ENCODE data around the gene KCNJ6.

KCNJ6 gene

GRCh38 chr21:37899146-37899545 is 17.1 kb downstream of the KCNJ6 start:
- Histone ChIP-seq H3K4me1 (ENCODE audit: insufficient read depth, low read length, severe bottlenecking) (no peaks in the 10 kb centered on the region), H3K27ac (ENCODE audit: low read depth, low read length, poor library complexity, severe bottlenecking) (no peak overlapping the region), H3K27me3 (ENCODE audit: insufficient read depth, low read length) (no peaks in the 10 kb centered on the region), H3K9ac (ENCODE audit: low read length) (no peak overlapping the region), H3K9me2 (ENCODE audit: low read depth, low read length) (no peaks in the 10 kb centered on the region), H3K79me2 (ENCODE audit: insufficient read depth, low read length) (no peaks in the 10 kb centered on the region), H3K4me2 (ENCODE audit: low read length) (no peak overlapping the region), H3K4me3 (ENCODE audit: low read depth, low read length, poor library complexity, severe bottlenecking) (no peak overlapping the region), H2AFZ (ENCODE audit: low read length) (no peak overlapping the region), H4K20me1 (ENCODE audit: insufficient read depth, low read length) (no peaks in the 10 kb centered on the region), H3K9me3 (ENCODE audit: low read length) (no peaks in the 10 kb centered on the region), H3F3A (ENCODE audit: insufficient read depth, low read length) (no peaks in the 10 kb centered on the region), H3K36me3 (ENCODE audit: insufficient read depth, low read length) (no peaks in the 10 kb centered on the region)
- no peak for TF ChIP-seq EZH2 (IDR thresholded peaks at IDR 0.05; ENCODE audit: borderline replicate concordance, low read length)
- no peak for TF ChIP-seq CTCF (IDR thresholded peaks at IDR 0.05; ENCODE audit: low read length)

- Histone ChIP-seq H3F3A (ENCODE audit: insufficient read depth, low read length) (no peaks in the 10 kb centered on the region), H2AFZ (ENCODE audit: low read length) (no peak overlapping the region), H3K4me3 (ENCODE audit: low read depth, low read length, poor library complexity, severe bottlenecking) (no peak overlapping the region), H3K4me2 (ENCODE audit: low read length) (no peak overlapping the region), H3K27me3 (ENCODE audit: insufficient read depth, low read length) (no peaks in the 10 kb centered on the region), H3K27ac (ENCODE audit: low read depth, low read length, poor library complexity, severe bottlenecking) (no peak overlapping the region), H3K9me3 (ENCODE audit: low read length) (no peaks in the 10 kb centered on the region), H3K79me2 (ENCODE audit: insufficient read depth, low read length) (no peaks in the 10 kb centered on the region), H3K4me1 (ENCODE audit: insufficient read depth, low read length, severe bottlenecking) (no peaks in the 10 kb centered on the region), H3K36me3 (ENCODE audit: insufficient read depth, low read length) (no peaks in the 10 kb centered on the region), H3K9ac (ENCODE audit: low read length) (no peak overlapping the region), H3K9me2 (ENCODE audit: low read depth, low read length) (no peaks in the 10 kb centered on the region), H4K20me1 (ENCODE audit: insufficient read depth, low read length) (no peaks in the 10 kb centered on the region)
- TF ChIP-seq EZH2 (IDR thresholded peaks at IDR 0.05; ENCODE audit: borderline replicate concordance, low read length), result no peak
- no peak for TF ChIP-seq CTCF (IDR thresholded peaks at IDR 0.05; ENCODE audit: low read length)
These were observed 19.5 kb downstream of the KCNJ6 start for GRCh38 chr21:37896788-37897187.

- Histone ChIP-seq H3K4me3 (ENCODE audit: low read depth, low read length, poor library complexity, severe bottlenecking) (no peak overlapping the region), H3K9me3 (ENCODE audit: low read length) (no peaks in the 10 kb centered on the region)
These were observed 24.3 kb downstream of the KCNJ6 start for GRCh38 chr21:37891972-37892371.

More at GRCh38 chr21:37891972-37892371, 24.3 kb downstream of the KCNJ6 start:
- Histone ChIP-seq H3K4me2 (ENCODE audit: low read length) (no peak overlapping the region), H3K27me3 (ENCODE audit: insufficient read depth, low read length) (no peaks in the 10 kb centered on the region), H3K4me1 (ENCODE audit: insufficient read depth, low read length, severe bottlenecking) (no peaks in the 10 kb centered on the region), H3K36me3 (ENCODE audit: insufficient read depth, low read length) (no peaks in the 10 kb centered on the region), H3K27ac (ENCODE audit: low read depth, low read length, poor library complexity, severe bottlenecking) (no peak overlapping the region), H3F3A (ENCODE audit: insufficient read depth, low read length) (no peaks in the 10 kb centered on the region), H3K9ac (ENCODE audit: low read length) (no peak overlapping the region), H2AFZ (ENCODE audit: low read length) (no peak overlapping the region), H3K79me2 (ENCODE audit: insufficient read depth, low read length) (no peaks in the 10 kb centered on the region), H4K20me1 (ENCODE audit: insufficient read depth, low read length) (no peaks in the 10 kb centered on the region), H3K9me2 (ENCODE audit: low read depth, low read length) (no peaks in the 10 kb centered on the region)
- TF ChIP-seq EZH2 (IDR thresholded peaks at IDR 0.05; ENCODE audit: borderline replicate concordance, low read length), result no peak
- TF ChIP-seq CTCF (IDR thresholded peaks at IDR 0.05; ENCODE audit: low read length), result no peak
